Measurements from ENCODE around the gene NTM.

Gene NTM

GRCh38 chr11:131832079-131832478 is 461.7 kb downstream of the NTM start:
- no peak for DNase-seq (ENCODE audit: low read depth)

- no peak for DNase-seq (ENCODE audit: low read depth)
Observed at GRCh38 chr11:131833366-131833765, 463.0 kb downstream of the NTM start.

GRCh38 chr11:131837562-131837961 is 467.1 kb downstream of the NTM start:
- no peak for DNase-seq (ENCODE audit: low read depth)

- no peak for DNase-seq (ENCODE audit: low read depth)
Observed at GRCh38 chr11:131838016-131838415, 467.6 kb downstream of the NTM start.

GRCh38 chr11:131839326-131839725 is 468.9 kb downstream of the NTM start:
- no peak for DNase-seq (ENCODE audit: low read depth)

GRCh38 chr11:131840545-131840944 is 470.1 kb downstream of the NTM start:
- no peak for DNase-seq (ENCODE audit: low read depth)

- DNase-seq (ENCODE audit: low read depth) = no peak
Observed at GRCh38 chr11:131841028-131841427, 470.6 kb downstream of the NTM start.

GRCh38 chr11:131841925-131842635 is 471.7 kb downstream of the NTM start:
- DNase-seq (ENCODE audit: low read depth) = no peak

- no peak for DNase-seq (ENCODE audit: low read depth)
Observed at GRCh38 chr11:131845255-131845654, 474.8 kb downstream of the NTM start.

GRCh38 chr11:131849485-131849884 is 479.1 kb downstream of the NTM start:
- no peak for DNase-seq (ENCODE audit: low read depth)

GRCh38 chr11:131850507-131850906 is 480.1 kb downstream of the NTM start:
- no peak for DNase-seq (ENCODE audit: low read depth)

GRCh38 chr11:131851964-131852755 is 481.7 kb downstream of the NTM start:
- DNase-seq (ENCODE audit: low read depth) = no peak

GRCh38 chr11:131852757-131853156 is 482.3 kb downstream of the NTM start:
- DNase-seq (ENCODE audit: low read depth) = no peak

GRCh38 chr11:131854391-131854790 is 484.0 kb downstream of the NTM start:
- DNase-seq (ENCODE audit: low read depth) = no peak

GRCh38 chr11:131855320-131855719 is 484.9 kb downstream of the NTM start:
- no peak for DNase-seq (ENCODE audit: low read depth)

GRCh38 chr11:131857246-131857645 is 486.8 kb downstream of the NTM start:
- no peak for DNase-seq (ENCODE audit: low read depth)

- no peak for DNase-seq (ENCODE audit: low read depth)
Observed at GRCh38 chr11:131858505-131858904, 488.1 kb downstream of the NTM start.

- peak; percentile 63 for DNase-seq (ENCODE audit: low read depth)
Observed at GRCh38 chr11:131859538-131860210, 489.3 kb downstream of the NTM start.

- DNase-seq (ENCODE audit: low read depth) = no peak
Observed at GRCh38 chr11:131864228-131864627, 493.8 kb downstream of the NTM start.

GRCh38 chr11:131865860-131866259 is 495.4 kb downstream of the NTM start:
- no peak for DNase-seq (ENCODE audit: low read depth)

GRCh38 chr11:131866535-131867400 is 496.4 kb downstream of the NTM start:
- peak; percentile 23 for DNase-seq (ENCODE audit: low read depth)

All from ELR (cell line).